ENCODE measurements around the gene KLK13. TPM values are rescaled to one million over a fixed set of nuclear protein-coding genes. Genes with fewer than 3 reads are reported as not detected.

The KLK13 gene
- total and polyA plus RNA-seq, 9 donors: 0.33 to 1.2 (median 0.69) TPM; not detected in 4

DNA sequence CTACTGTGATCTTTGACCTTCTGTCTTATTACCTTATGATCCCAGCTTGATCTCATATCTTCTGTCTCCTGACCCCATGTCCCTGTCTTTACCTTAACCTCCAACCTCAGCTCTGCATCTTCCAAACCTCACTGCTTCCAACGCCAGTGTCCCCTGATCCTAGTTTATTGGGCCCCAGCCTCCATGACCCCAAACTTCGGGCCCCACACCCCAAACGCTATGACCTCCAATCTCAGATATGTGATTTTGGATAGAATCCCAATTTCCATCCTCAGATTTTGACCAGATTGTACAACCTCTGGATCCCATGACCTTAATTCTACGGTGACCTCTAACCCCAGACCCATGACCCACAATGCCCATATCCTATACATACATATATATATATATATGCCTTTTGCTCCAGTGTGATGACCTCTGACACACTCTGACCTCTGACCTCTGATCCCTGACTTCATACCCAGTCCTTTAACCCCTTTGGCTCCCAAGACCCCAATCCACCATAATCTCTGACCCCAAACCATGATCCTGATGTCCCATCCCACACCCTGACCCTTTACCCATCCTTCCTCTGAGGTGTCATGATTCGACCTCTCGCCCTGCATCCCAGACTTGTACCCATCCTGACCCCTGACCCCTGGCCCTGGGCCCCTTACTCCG, 33.5 kb downstream of the KLK13 start:
- no peak overlapping the region for H3K27ac ChIP-seq
- DNase-seq: no peak
- peaks cover 4% of the 10 kb centered on the region for H3K4me1 ChIP-seq (ENCODE audit: insufficient read depth)
- H3K4me3 ChIP-seq: no peak overlapping the region
- TF ChIP-seq, protein P1, sequence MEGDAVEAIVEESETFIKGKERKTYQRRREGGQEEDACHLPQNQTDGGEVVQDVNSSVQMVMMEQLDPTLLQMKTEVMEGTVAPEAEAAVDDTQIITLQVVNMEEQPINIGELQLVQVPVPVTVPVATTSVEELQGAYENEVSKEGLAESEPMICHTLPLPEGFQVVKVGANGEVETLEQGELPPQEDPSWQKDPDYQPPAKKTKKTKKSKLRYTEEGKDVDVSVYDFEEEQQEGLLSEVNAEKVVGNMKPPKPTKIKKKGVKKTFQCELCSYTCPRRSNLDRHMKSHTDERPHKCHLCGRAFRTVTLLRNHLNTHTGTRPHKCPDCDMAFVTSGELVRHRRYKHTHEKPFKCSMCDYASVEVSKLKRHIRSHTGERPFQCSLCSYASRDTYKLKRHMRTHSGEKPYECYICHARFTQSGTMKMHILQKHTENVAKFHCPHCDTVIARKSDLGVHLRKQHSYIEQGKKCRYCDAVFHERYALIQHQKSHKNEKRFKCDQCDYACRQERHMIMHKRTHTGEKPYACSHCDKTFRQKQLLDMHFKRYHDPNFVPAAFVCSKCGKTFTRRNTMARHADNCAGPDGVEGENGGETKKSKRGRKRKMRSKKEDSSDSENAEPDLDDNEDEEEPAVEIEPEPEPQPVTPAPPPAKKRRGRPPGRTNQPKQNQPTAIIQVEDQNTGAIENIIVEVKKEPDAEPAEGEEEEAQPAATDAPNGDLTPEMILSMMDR (IDR thresholded peaks at IDR 0.05): no peak
- TF ChIP-seq EP300 (IDR thresholded peaks at IDR 0.05): no peak
- H3K9me3 ChIP-seq: no peaks in the 10 kb centered on the region
- 81 to 86% (median 85%) methylated on average over 7 of the region's 7 CpGs for WGBS, 3 donors
- no peaks in the 10 kb centered on the region for H3K36me3 ChIP-seq
- intact Hi-C loops (cut with DNase I): loop anchor here in 1 of 4 donors (5.0 kb wide), 1 partner anchor 56 kb away; no protein-coding TSS in a partner anchor
- no peaks in the 10 kb centered on the region for H3K27me3 ChIP-seq

DNA sequence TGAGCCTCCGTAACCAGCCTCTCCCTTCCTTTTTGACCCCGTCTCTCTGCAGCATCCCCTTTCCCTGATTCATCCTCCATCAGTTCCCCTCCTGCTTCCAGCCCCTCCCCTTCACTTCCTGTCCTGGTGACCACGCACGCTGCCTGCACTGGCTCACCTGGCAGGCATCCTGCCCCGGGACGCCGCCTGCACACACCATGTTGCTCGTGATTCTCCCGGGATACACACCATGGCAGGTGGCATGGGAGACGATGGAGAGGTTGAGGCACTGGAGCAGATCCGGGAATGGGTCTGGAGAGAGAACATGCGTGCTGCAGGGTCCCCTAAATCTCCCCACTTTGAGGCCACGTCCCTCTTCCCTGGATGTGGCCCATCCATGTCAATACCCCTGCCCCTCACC, 34.3 kb downstream of the KLK13 start:
- Histone ChIP-seq H3K4me3 (no peak overlapping the region), H3K36me3 (no peaks in the 10 kb centered on the region), H3K9me3 (no peaks in the 10 kb centered on the region), H3K27me3 (no peaks in the 10 kb centered on the region), H3K27ac (no peak overlapping the region), H3K4me1 (ENCODE audit: insufficient read depth) (peaks cover 9% of the 10 kb centered on the region)
- intact Hi-C loops (cut with DNase I): loop anchor here in 1 of 4 donors (5.0 kb wide), 1 partner anchor 57 kb away; no protein-coding TSS in a partner anchor
- TF ChIP-seq EP300 (IDR thresholded peaks at IDR 0.05): no peak
- TF ChIP-seq, protein P1 (IDR thresholded peaks at IDR 0.05): no peak
- no peak for TF ChIP-seq POLR2A (IDR thresholded peaks at IDR 0.05)
- WGBS, 3 donors: 80 to 86% (median 81%) methylated on average over 13 of the region's 13 CpGs
- no peak for DNase-seq

DNA sequence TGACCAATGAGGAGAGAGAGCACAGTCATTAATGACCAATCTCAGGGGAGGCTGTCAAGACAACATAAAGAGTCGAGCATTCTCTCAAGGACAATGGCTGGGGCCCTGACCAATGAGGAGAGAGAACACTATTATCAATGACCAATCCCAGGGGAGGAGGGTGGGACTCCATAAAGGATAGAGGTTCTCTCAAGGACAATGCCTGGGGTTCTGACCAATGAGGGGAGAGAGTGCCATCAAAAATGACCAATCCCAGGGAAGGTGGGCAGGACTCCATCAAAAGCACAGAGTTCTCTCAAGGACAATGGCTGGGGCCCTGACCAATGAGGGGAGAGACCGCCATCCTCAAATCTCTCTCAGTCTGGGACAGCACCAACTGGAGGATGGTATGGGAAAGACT, 35.2 kb downstream of the KLK13 start:
- no peaks in the 10 kb centered on the region for H3K27me3 ChIP-seq
- DNase-seq: no peak
- H3K27ac ChIP-seq: no peak overlapping the region
- peaks cover 9% of the 10 kb centered on the region for H3K4me1 ChIP-seq (ENCODE audit: insufficient read depth)
- H3K36me3 ChIP-seq: no peaks in the 10 kb centered on the region
- H3K4me3 ChIP-seq: no peak overlapping the region
- intact Hi-C loops (cut with DNase I): loop anchor here in 1 of 4 donors (5.0 kb wide), 1 partner anchor 58 kb away; no protein-coding TSS in a partner anchor
- TF ChIP-seq EP300 (IDR thresholded peaks at IDR 0.05): no peak
- TF ChIP-seq POLR2A (IDR thresholded peaks at IDR 0.05): no peak
- TF ChIP-seq, protein P1 (IDR thresholded peaks at IDR 0.05): no peak
- H3K9me3 ChIP-seq: no peaks in the 10 kb centered on the region
- 69 to 78% (median 76%) methylated on average over 2 of the region's 2 CpGs for WGBS, 3 donors

DNA sequence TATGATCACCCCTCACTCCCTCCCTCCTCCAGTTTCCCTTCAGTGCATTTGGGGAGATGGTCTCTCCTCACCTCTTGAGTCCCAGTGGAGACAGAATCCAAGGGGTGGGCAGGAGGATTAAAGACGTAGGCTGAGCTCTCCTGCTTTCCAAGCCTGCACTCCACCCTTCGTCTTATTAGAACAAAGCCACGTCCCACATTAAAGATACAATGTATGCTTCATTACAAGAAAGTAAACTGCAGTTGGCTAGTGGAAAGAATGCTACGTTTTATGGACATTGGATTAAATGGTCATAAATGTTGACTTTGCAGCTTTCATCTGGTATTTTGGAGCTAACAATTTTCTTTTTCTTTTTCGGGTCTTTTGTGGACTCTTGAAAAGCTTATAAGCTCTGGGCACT, 37.0 kb downstream of the KLK13 start:
- Histone ChIP-seq H3K36me3 (no peaks in the 10 kb centered on the region), H3K27ac (no peak overlapping the region), H3K9me3 (no peaks in the 10 kb centered on the region), H3K4me3 (no peak overlapping the region), H3K27me3 (no peaks in the 10 kb centered on the region), H3K4me1 (ENCODE audit: insufficient read depth) (peaks cover 9% of the 10 kb centered on the region)
- intact Hi-C loops (cut with DNase I): no loop called here
- WGBS, 3 donors: 56 to 63% (median 61%) methylated on average over 5 of the region's 5 CpGs
- TF ChIP-seq, protein P1 (IDR thresholded peaks at IDR 0.05): no peak
- no peak for TF ChIP-seq EP300 (IDR thresholded peaks at IDR 0.05)
- TF ChIP-seq POLR2A (IDR thresholded peaks at IDR 0.05): no peak
- no peak for DNase-seq
